Keratinocyte (primary cell): ENCODE results near the gene USP35. TPM values are rescaled to one million over a fixed set of nuclear protein-coding genes. Genes with fewer than 3 reads are reported as not detected.

Experiments
- DNase-seq: peaks from one replicate; pipeline ENCODE4 v3.0.0-alpha.2; 2011; ENCODE audit warnings: low read depth, missing footprints, low spot score
- FAIRE-seq: peaks from 2 replicates; lab custom pipeline; 2011; peaks lifted over from hg19 to GRCh38; lab: Jason Lieb, UNC
- H2AFZ ChIP-seq: 2 replicates; pipeline ENCODE4 v1.6.0; 2012; ENCODE audit warnings: low read length, control low read depth, inconsistent platforms; ENCODE audit not compliant: control insufficient read depth
- H3K27ac ChIP-seq: 2 replicates; pipeline ENCODE4 v1.5.1; 2011; ENCODE audit warnings: low read length; ENCODE audit not compliant: control insufficient read depth, insufficient read depth
- H3K27me3 ChIP-seq: 3 replicates; pipeline ENCODE4 v1.6.0; 2011; ENCODE audit warnings: low read length; ENCODE audit not compliant: control insufficient read depth, insufficient read depth; ENCODE audit errors: extremely low read depth
- H3K36me3 ChIP-seq, 2 experiments: 2 replicates in 1 of 2; 3 replicates in 1 of 2; pipeline ENCODE4 v1.5.1; 2011; ENCODE audit warnings: low read length in 2 of 2, mild to moderate bottlenecking in 1 of 2; ENCODE audit not compliant: control insufficient read depth in 2 of 2, insufficient read depth in 2 of 2; ENCODE audit errors: extremely low read depth in 1 of 2
- H3K4me1 ChIP-seq: 3 replicates; pipeline ENCODE4 v1.5.1; 2011; ENCODE audit warnings: low read length; ENCODE audit not compliant: control insufficient read depth, insufficient read depth; ENCODE audit errors: extremely low read depth
- H3K4me2 ChIP-seq: 3 replicates; pipeline ENCODE4 v1.6.0; 2011; ENCODE audit warnings: low read depth, low read length; ENCODE audit not compliant: control insufficient read depth, insufficient read depth; ENCODE audit errors: extremely low read depth
- H3K4me3 ChIP-seq, 3 experiments: fragments of 200-600 bp in 1 of 3; sonication (generic) in 1 of 3; 2 replicates in 2 of 3; 3 replicates in 1 of 3; pipeline ENCODE4 v1.5.1; 2011 to 2016; ENCODE audit warnings: low read length in 3 of 3, mild to moderate bottlenecking in 3 of 3, control low read depth in 2 of 3, inconsistent platforms in 1 of 3, low read depth in 1 of 3, mixed read lengths in 1 of 3, mixed run types in 1 of 3, moderate library complexity in 1 of 3; ENCODE audit not compliant: control insufficient read depth in 2 of 3, insufficient read depth in 2 of 3; ENCODE audit errors: extremely low read depth in 1 of 3
- H3K79me2 ChIP-seq: 2 replicates; pipeline ENCODE4 v1.6.0; 2012; ENCODE audit warnings: low read length; ENCODE audit not compliant: control insufficient read depth, insufficient read depth
- H3K9ac ChIP-seq: 3 replicates; pipeline ENCODE4 v1.6.0; 2011; ENCODE audit warnings: low read length; ENCODE audit not compliant: control insufficient read depth, insufficient read depth; ENCODE audit errors: extremely low read depth
- H3K9me1 ChIP-seq: 3 replicates; pipeline ENCODE4 v1.6.0; 2011; ENCODE audit warnings: low read length; ENCODE audit not compliant: control insufficient read depth, insufficient read depth; ENCODE audit errors: extremely low read depth
- H3K9me3 ChIP-seq: 2 replicates; pipeline ENCODE4 v1.5.1; 2012; ENCODE audit warnings: low read depth, low read length; ENCODE audit not compliant: control insufficient read depth
- H4K20me1 ChIP-seq: 3 replicates; pipeline ENCODE4 v1.6.0; 2011; ENCODE audit warnings: low read length; ENCODE audit not compliant: control insufficient read depth, insufficient read depth; ENCODE audit errors: extremely low read depth
- EZH2 ChIP-seq: IDR thresholded peaks from one replicate; pipeline ENCODE4 v1.6.1; 2012; ENCODE audit warnings: inconsistent platforms, mild to moderate bottlenecking, low read length, moderate library complexity
- dilution Hi-C: fragments of 300-500 bp; cut with MboI; formaldehyde crosslinking; loops from one replicate; pipeline ENCODE4 v1.7.0; 2020; ENCODE audit warnings: low sequenced_read_pairs; ENCODE audit not compliant: extremely low pct_ligation_motif_present
- polyA plus RNA-seq, 5 experiments: library from polyadenylated mRNA; depleted of rRNA in 3 of 5; stranded (reverse) in 3 of 5; stranded (forward) in 1 of 5; unstranded in 1 of 5; fragments of >200 nt; gene quantifications; 1 replicate in 1 of 5; 2 replicates in 3 of 5; 3 replicates in 1 of 5; pipeline versions ENCODE4 v1.2.1 to v1.2.3, GENCODE V29; 2011 to 2012; ENCODE audit warnings: missing spikeins in 2 of 5, low read depth in 1 of 5, low replicate concordance in 1 of 5
- TF ChIP-seq, protein P1 (sequence below), 3 experiments: IDR thresholded peaks in 1 of 3; conservative IDR thresholded peaks in 1 of 3; optimal IDR thresholded peaks in 1 of 3; 2 replicates in 2 of 3; 3 replicates in 1 of 3; pipeline versions ENCODE3 to v1.5.1; 2011; ENCODE audit warnings: low read length in 3 of 3, mild to moderate bottlenecking in 3 of 3, moderate library complexity in 2 of 3, control low read depth in 1 of 3, inconsistent platforms in 1 of 3; ENCODE audit not compliant: insufficient read depth in 2 of 3; ENCODE audit errors: extremely low read depth in 1 of 3

USP35 gene
- polyA plus RNA-seq, 1 donor (not counting 4 experiments of a cell fraction or from before 2014, with no cell fraction given): 5.0 TPM

DNA sequence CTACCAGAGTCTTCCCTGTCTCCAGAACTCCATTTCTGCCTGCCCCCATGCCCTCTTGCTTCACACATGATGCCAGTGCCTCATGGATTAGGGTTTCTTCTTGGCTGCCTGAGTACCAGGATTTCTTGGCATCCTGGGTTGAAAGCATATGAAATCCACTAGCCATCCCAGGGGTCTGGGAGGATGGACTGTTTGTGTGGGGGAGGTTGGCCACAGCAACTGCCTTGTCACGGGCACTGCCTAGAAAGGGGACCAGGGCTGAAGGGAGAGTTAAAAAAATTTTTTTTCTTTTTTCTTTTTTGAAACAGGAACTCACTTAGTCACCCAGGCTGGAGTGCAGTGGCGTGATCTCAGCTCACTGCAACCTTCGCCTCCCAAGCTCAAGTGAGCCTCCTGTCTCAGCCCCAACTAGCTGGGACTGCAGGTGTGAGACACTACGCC is 4.2 kb downstream of the USP35 start:
- no peak overlapping the region for H3K4me2 ChIP-seq

DNA sequence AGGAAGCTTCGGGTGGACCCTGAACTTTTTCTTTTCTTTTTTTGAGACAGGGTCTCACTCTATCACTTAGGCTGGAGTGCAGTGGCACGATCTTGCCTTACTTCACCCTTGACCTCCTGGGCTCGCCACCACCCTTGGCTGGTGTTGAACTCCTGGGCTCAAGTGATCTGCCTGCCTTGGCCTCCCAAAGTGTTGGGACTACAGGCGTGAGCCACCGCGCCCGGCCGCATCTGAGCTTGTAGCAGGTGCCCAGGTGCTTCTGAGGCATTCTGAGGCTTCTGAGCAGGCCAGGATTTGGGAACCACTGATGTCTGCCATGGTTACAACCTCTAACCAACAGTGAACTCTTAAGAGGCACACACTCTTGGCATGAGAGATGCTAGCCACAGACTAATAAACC is 5.1 kb downstream of the USP35 start:
- FAIRE-seq (no peak), DNase-seq (no peak)
- Histone ChIP-seq H3K27me3 (no peaks in the 10 kb centered on the region), H3K4me2 (no peak overlapping the region), H2AFZ (no peak overlapping the region), H3K9me1 (no peaks in the 10 kb centered on the region), H3K4me1 (peaks cover 15% of the 10 kb centered on the region), H3K9me3 (no peaks in the 10 kb centered on the region), H4K20me1 (peaks cover 3% of the 10 kb centered on the region), H3K27ac (no peak overlapping the region), H3K79me2 (peaks cover 26% of the 10 kb centered on the region), H3K36me3 (peaks cover 0 to 15% of the 10 kb centered on the region in 2 experiments), H3K4me3 (no peak overlapping the region), H3K9ac (no peak overlapping the region)
- TF ChIP-seq, protein P1, sequence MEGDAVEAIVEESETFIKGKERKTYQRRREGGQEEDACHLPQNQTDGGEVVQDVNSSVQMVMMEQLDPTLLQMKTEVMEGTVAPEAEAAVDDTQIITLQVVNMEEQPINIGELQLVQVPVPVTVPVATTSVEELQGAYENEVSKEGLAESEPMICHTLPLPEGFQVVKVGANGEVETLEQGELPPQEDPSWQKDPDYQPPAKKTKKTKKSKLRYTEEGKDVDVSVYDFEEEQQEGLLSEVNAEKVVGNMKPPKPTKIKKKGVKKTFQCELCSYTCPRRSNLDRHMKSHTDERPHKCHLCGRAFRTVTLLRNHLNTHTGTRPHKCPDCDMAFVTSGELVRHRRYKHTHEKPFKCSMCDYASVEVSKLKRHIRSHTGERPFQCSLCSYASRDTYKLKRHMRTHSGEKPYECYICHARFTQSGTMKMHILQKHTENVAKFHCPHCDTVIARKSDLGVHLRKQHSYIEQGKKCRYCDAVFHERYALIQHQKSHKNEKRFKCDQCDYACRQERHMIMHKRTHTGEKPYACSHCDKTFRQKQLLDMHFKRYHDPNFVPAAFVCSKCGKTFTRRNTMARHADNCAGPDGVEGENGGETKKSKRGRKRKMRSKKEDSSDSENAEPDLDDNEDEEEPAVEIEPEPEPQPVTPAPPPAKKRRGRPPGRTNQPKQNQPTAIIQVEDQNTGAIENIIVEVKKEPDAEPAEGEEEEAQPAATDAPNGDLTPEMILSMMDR (optimal IDR thresholded peaks at IDR 0.05 in 1 of 3, IDR thresholded peaks at IDR 0.05 in 1 of 3, conservative IDR thresholded peaks at IDR 0.05 in 1 of 3; ENCODE audit: extremely low read depth in 1 of 3, insufficient read depth in 2 of 3, low read length in 3 of 3): no peak
- TF ChIP-seq EZH2: no peak
- dilution Hi-C loops: no loop called here

More for the DNA sequence above, 4.2 kb downstream of the USP35 start:
- peaks cover 15% of the 10 kb centered on the region for H3K4me1 ChIP-seq
- H2AFZ ChIP-seq: no peak overlapping the region
- dilution Hi-C loops: no loop called here
- H3K4me3 ChIP-seq: no peak overlapping the region
- DNase-seq (no peak), FAIRE-seq (no peak)
- no peaks in the 10 kb centered on the region for H3K9me3 ChIP-seq
- H3K36me3 ChIP-seq: peaks cover 0 to 9% of the 10 kb centered on the region in 2 experiments
- H3K27me3 ChIP-seq: no peaks in the 10 kb centered on the region
- H3K9me1 ChIP-seq: no peaks in the 10 kb centered on the region
- peaks cover 26% of the 10 kb centered on the region for H3K79me2 ChIP-seq
- no peak overlapping the region for H3K9ac ChIP-seq
- TF ChIP-seq EZH2: no peak
- TF ChIP-seq, protein P1 (optimal IDR thresholded peaks at IDR 0.05 in 1 of 3, IDR thresholded peaks at IDR 0.05 in 1 of 3, conservative IDR thresholded peaks at IDR 0.05 in 1 of 3; ENCODE audit: extremely low read depth in 1 of 3, insufficient read depth in 2 of 3, low read length in 3 of 3): no peak
- peaks cover 3% of the 10 kb centered on the region for H4K20me1 ChIP-seq
- no peak overlapping the region for H3K27ac ChIP-seq
